ENCODE measurements around the gene GSDME. TPM values are rescaled to one million over a fixed set of nuclear protein-coding genes. Genes with fewer than 3 reads are reported as not detected.
"Not testable (repeated sequence)": the region's sequence is repeated elsewhere in the genome, so short reads cannot be mapped to it uniquely, and the experiment has no call there.

GSDME gene
- total RNA-seq, 1 donor from 2014 or later: 10.4 TPM

- H3K4me3 Mint-ChIP-seq: no peak overlapping the region
- peaks cover 2% of the 10 kb centered on the region for H3K36me3 Mint-ChIP-seq (ENCODE audit: low read depth)
- no peaks in the 10 kb centered on the region for H3K4me1 Mint-ChIP-seq
- H3K27ac Mint-ChIP-seq: no peak overlapping the region
- H3K27me3 Mint-ChIP-seq: peaks cover 6% of the 10 kb centered on the region
- intact Hi-C loops (cut with micrococcal nuclease): no loop called here
- peaks cover 6% of the 10 kb centered on the region for H3K9me3 Mint-ChIP-seq
- DNase-seq: no peak
Observed at GRCh38 chr7:24743471-24743870, 13.8 kb downstream of the GSDME start.

DNA sequence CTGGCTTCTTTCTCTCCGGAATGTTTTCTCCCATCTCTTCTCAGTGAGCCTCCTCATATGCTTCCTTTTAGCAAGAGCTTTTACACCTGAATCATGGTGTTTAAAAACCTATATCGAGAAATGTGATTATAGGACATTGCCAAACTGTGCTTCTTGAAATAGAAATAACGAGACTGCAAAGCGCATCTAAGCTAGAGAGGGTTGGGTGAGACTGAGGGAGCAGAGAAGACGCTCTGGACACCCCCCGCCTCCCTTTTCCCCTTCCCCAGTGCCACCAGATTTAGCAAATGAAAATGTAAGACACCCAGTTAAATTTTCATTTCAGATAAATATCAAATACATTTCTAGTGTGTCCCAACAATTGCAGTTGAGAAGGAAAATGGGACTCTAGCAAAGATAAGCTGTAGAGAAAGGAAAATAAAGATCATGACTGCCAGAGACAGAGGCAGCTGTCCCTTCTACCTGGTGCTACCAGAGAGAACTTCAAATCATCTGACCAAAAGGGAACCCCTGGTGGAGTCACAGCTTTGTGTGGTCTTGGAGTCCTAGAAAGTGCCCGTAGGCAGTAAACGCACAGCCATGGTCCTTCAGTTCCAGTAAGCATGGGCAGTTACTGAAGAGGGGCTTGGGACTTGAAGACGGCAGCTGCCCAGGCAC lies 14.6 kb downstream of the GSDME start:
- Mint-ChIP-seq H3K27ac (no peak overlapping the region), H3K36me3 (ENCODE audit: low read depth) (peaks cover 1% of the 10 kb centered on the region), H3K27me3 (peaks cover 10% of the 10 kb centered on the region), H3K9me3 (peaks cover 6% of the 10 kb centered on the region), H3K4me3 (no peak overlapping the region), H3K4me1 (no peaks in the 10 kb centered on the region)
- no peak for DNase-seq
- intact Hi-C loops (cut with micrococcal nuclease): no loop called here

DNA sequence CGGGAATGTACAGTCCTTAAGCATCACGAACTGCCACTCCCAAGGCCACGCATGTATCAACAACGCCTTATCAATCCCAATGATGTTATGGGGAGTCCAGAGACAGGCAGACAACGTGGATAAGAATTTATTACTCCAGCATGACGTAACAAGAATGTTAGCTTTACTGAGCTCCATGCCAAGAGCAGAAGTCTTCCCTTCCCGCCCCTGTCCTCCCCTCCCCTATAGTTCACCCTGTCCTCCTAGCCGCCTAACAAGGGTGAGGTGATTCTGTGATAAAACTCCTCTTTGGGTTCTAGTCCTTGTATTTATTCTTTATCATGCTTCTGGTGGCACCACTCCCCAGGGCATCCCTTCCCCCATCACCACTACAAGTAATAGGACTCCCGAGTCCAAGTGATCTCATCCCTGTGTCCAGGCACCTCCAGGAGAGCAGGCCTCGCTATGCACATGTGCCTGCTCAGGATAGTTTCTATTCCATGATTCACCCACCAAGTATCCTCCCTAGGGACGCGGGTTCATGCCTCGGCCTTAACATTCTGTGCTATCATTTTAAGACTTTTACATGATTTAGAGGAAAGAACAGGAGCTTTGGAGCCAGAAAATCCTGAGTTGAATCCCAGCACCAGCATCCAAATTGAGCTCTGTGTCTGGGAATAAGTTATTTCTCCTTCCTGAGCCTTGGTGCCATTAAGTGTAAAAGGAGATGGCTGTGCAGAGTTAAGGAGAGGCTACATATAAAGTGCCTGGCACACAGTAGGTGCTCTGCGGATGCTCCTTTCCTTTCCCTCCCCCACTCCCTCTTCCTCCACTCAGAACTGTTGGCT lies 15.4 kb downstream of the GSDME start:
- peaks cover 8% of the 10 kb centered on the region for H3K9me3 Mint-ChIP-seq
- no peak for DNase-seq
- H3K27ac Mint-ChIP-seq: no peak overlapping the region
- peaks cover 1% of the 10 kb centered on the region for H3K36me3 Mint-ChIP-seq (ENCODE audit: low read depth)
- intact Hi-C loops (cut with micrococcal nuclease): no loop called here
- peaks cover 15% of the 10 kb centered on the region for H3K27me3 Mint-ChIP-seq
- H3K4me3 Mint-ChIP-seq: no peak overlapping the region
- H3K4me1 Mint-ChIP-seq: no peaks in the 10 kb centered on the region

DNA sequence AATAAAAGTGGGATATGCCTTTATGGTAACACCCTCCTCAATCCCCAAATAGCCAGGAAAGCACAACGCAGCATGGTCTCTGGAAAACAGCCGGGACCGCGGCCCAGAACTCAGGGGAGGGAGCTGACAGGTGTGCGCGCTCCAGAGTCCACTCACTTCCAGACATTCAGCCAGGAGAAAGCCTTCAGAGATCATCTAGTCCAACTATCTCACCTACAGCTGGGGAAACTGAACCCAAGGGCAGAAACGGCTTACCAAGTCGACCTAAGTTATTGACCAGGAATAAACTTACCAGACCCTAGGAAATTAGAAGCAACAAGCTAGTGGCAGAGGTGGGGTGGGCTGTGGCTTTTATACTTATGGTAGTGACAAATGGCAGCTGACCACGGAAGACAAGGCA lies 16.4 kb downstream of the GSDME start:
- H3K36me3 Mint-ChIP-seq (ENCODE audit: low read depth): peaks cover 1% of the 10 kb centered on the region
- H3K27ac Mint-ChIP-seq: no peak overlapping the region
- intact Hi-C loops (cut with micrococcal nuclease): no loop called here
- peaks cover 19% of the 10 kb centered on the region for H3K27me3 Mint-ChIP-seq
- H3K4me1 Mint-ChIP-seq: no peaks in the 10 kb centered on the region
- peaks cover 8% of the 10 kb centered on the region for H3K9me3 Mint-ChIP-seq
- DNase-seq: no peak
- H3K4me3 Mint-ChIP-seq: no peak overlapping the region

DNA sequence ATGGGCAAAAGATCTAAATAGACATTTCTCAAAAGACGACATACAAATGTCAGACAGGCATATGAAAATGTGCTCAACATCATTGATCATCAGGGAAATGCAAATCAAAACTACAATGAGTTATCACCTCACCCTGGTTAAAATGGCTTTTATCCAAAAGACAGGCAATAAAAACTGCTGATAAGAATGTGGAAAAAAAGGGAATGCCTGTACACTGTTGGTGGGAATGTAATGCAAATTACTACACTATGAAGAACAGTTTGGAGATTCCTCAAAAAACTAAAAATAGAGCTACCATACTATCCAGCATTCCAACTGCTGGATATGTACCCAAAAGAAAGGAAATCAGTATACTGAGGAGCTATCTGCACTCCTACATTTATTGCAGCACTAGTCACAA lies 18.0 kb downstream of the GSDME start:
- H3K27ac Mint-ChIP-seq: no peak overlapping the region
- peaks cover 25% of the 10 kb centered on the region for H3K27me3 Mint-ChIP-seq
- peaks cover 1% of the 10 kb centered on the region for H3K36me3 Mint-ChIP-seq (ENCODE audit: low read depth)
- peaks cover 13% of the 10 kb centered on the region for H3K9me3 Mint-ChIP-seq
- no peak overlapping the region for H3K4me3 Mint-ChIP-seq
- intact Hi-C loops (cut with micrococcal nuclease): no loop called here
- no peak for DNase-seq
- H3K4me1 Mint-ChIP-seq: no peaks in the 10 kb centered on the region

- Mint-ChIP-seq H3K4me3 (no peak overlapping the region), H3K27me3 (peaks cover 25% of the 10 kb centered on the region), H3K4me1 (no peaks in the 10 kb centered on the region), H3K27ac (no peak overlapping the region), H3K9me3 (peaks cover 13% of the 10 kb centered on the region), H3K36me3 (ENCODE audit: low read depth) (peaks cover 1% of the 10 kb centered on the region)
- no peak for DNase-seq
- intact Hi-C loops (cut with micrococcal nuclease): no loop called here
Observed at GRCh38 chr7:24738577-24738976, 18.7 kb downstream of the GSDME start.

- no peaks in the 10 kb centered on the region for H3K4me1 Mint-ChIP-seq
- DNase-seq: no peak
- H3K27me3 Mint-ChIP-seq: peaks cover 25% of the 10 kb centered on the region
- H3K4me3 Mint-ChIP-seq: no peak overlapping the region
- intact Hi-C loops (cut with micrococcal nuclease): no loop called here
- peaks cover 1% of the 10 kb centered on the region for H3K36me3 Mint-ChIP-seq (ENCODE audit: low read depth)
- H3K27ac Mint-ChIP-seq: no peak overlapping the region
- H3K9me3 Mint-ChIP-seq: peaks cover 13% of the 10 kb centered on the region
Observed at GRCh38 chr7:24737281-24737680, 20.0 kb downstream of the GSDME start.

DNA sequence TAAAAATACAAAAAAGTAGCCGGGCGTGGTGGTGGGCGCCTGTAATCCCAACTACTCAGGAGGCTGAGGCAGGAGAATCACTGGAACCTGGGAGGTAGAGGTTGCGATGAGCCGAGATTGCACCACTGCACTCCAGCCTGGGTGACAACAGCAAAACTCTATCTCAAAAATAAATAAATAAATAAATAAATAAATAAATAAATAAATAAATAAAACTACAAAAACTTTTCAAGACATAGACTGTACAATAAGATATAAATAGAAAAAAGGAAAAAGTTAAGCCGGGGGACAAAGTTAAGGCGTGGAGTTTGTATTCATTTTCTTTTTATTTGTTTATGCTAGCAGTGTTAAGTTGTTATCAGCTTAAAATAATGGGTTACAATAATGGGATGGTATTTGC lies 21.7 kb downstream of the GSDME start:
- DNase-seq; H3K36me3 Mint-ChIP-seq (ENCODE audit: low read depth); intact Hi-C loops (cut with micrococcal nuclease); H3K4me1 Mint-ChIP-seq; H3K4me3 Mint-ChIP-seq; H3K27ac Mint-ChIP-seq: not testable (repeated sequence)
- H3K9me3 Mint-ChIP-seq: peaks cover 13% of the 10 kb centered on the region
- peaks cover 25% of the 10 kb centered on the region for H3K27me3 Mint-ChIP-seq

- intact Hi-C loops (cut with micrococcal nuclease): no loop called here
- no peak for DNase-seq
- H3K9me3 Mint-ChIP-seq: peaks cover 13% of the 10 kb centered on the region
- H3K4me1 Mint-ChIP-seq: peaks cover 9% of the 10 kb centered on the region
- no peak overlapping the region for H3K4me3 Mint-ChIP-seq
- no peak overlapping the region for H3K27ac Mint-ChIP-seq
- H3K27me3 Mint-ChIP-seq: peaks cover 24% of the 10 kb centered on the region
- peaks cover 1% of the 10 kb centered on the region for H3K36me3 Mint-ChIP-seq (ENCODE audit: low read depth)
Observed at GRCh38 chr7:24734306-24734705, 23.0 kb downstream of the GSDME start.

DNA sequence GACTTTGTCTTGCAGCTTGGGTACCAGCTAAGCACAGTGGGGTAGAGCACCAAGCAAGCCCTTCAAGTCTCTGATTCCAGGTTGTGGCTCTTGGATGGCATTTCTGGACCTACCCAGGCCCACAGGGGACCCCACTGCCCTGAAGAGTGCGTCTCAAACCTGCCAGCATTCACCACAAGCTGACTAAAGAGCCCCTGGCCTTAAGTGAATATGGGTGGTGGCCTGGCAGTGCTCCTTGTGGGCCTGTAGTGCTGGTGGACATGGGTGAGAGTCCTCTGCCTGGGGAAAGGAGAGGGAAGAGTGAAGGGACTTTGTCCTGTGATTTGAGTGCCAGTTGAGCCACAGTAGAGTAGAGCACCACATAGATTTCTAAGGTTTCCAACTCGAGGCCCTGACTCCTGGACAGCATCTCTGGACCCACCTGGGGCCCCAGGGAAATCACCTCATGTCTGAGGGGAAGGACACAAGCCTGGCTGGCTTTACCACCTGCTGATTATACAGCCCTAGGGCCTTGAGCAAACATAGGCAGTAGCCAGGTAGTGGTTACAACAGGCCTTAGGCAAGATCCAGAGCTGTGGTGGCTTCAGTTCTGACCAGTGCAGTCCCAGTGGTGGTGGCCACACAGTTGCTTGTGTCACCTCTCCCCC lies 23.7 kb downstream of the GSDME start:
- peaks cover 20% of the 10 kb centered on the region for H3K27me3 Mint-ChIP-seq
- no peak overlapping the region for H3K27ac Mint-ChIP-seq
- H3K9me3 Mint-ChIP-seq: peaks cover 8% of the 10 kb centered on the region
- DNase-seq: no peak
- H3K4me1 Mint-ChIP-seq: peaks cover 17% of the 10 kb centered on the region
- intact Hi-C loops (cut with micrococcal nuclease): no loop called here
- no peaks in the 10 kb centered on the region for H3K36me3 Mint-ChIP-seq (ENCODE audit: low read depth)
- H3K4me3 Mint-ChIP-seq: no peak overlapping the region

DNA sequence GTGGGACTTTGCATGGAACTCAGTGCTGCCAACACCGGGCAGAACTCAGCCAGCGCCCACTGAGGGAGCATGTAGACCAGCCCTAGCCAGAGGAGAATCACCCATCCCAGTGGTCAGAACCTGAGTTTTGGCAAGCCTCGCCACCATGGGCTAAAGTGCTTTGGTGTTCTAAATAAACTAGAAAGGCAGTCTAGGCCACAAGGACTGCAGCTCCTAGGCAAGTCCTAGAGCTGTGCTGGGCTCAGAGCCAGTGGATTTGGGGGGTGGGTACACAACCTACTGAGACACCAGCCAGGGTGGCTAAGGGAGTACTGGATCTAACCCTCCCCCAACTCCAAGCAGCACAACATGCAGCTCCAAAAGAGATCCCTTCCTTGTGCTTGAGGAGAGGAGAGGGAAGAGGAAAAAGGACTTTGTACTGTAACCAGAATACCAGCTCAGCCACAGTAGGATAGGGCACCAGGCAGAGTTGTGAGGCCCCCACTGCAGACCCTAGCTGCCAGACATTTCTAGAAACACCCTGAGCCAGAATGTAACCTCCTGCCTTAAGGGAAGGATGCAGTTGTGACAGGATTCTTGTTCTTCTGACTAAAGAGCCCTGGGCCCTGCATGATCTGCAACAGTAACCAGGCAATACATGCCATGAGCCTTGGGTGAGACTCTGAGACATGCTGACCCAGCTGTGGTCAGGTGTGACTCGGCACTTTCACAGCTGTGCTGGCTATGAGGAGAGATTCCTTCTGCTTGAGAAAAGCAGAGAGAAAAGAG lies 24.4 kb downstream of the GSDME start:
- Mint-ChIP-seq H3K4me1 (peaks cover 23% of the 10 kb centered on the region), H3K27me3 (peaks cover 18% of the 10 kb centered on the region)
- intact Hi-C loops (cut with micrococcal nuclease): no loop called here

DNA sequence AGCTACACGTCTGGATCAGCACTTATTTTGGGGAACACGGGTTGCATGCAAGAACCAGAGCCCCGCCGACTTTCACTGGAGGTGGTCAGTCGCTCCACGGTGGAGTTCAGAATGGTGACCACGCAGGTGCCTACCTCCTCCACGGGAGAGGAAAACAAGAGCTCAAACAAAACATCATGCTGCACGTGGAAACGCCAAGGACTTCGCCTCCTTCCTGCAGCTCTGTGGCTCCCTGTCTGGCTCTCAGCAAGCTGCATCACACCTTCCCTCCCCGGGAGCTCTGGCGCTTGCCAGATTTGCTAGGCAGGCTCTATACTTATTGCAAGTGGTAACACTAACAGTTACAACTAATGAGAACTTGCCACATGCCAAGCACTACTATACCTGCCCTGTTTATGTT lies 26.0 kb downstream of the GSDME start:
- intact Hi-C loops (cut with micrococcal nuclease): no loop called here
- Mint-ChIP-seq H3K4me3 (no peak overlapping the region), H3K36me3 (ENCODE audit: low read depth) (no peaks in the 10 kb centered on the region), H3K27me3 (peaks cover 8% of the 10 kb centered on the region), H3K9me3 (peaks cover 5% of the 10 kb centered on the region), H3K27ac (no peak overlapping the region), H3K4me1 (peaks cover 35% of the 10 kb centered on the region)
- DNase-seq: no peak

More for the DNA sequence above, 24.4 kb downstream of the GSDME start:
- Mint-ChIP-seq H3K9me3 (peaks cover 8% of the 10 kb centered on the region), H3K27ac (no peak overlapping the region), H3K36me3 (ENCODE audit: low read depth) (no peaks in the 10 kb centered on the region), H3K4me3 (no peak overlapping the region)
- no peak for DNase-seq

GRCh38 chr7:24730018-24730369 lies 27.3 kb downstream of the GSDME start:
- peaks cover 35% of the 10 kb centered on the region for H3K4me1 Mint-ChIP-seq
- H3K36me3 Mint-ChIP-seq (ENCODE audit: low read depth): no peaks in the 10 kb centered on the region
- intact Hi-C loops (cut with micrococcal nuclease): no loop called here
- no peak overlapping the region for H3K27ac Mint-ChIP-seq
- H3K4me3 Mint-ChIP-seq: no peak overlapping the region
- no peak for DNase-seq
- H3K27me3 Mint-ChIP-seq: peaks cover 6% of the 10 kb centered on the region
- H3K9me3 Mint-ChIP-seq: peaks cover 5% of the 10 kb centered on the region
